ENCODE results near the gene RAET1E.

- TF ChIP-seq CTCF (conservative IDR thresholded peaks at IDR 0.05): no peak
- no peak for TF ChIP-seq ZFX (IDR thresholded peaks at IDR 0.05)
Observed at GRCh38 chr6:149913085-149913484, 15.2 kb upstream of the RAET1E start.
